ENCODE data around the gene GATB.
"Not testable (repeated sequence)": the region's sequence is repeated elsewhere in the genome, so short reads cannot be mapped to it uniquely, and the experiment has no call there.

The GATB gene

GRCh38 chr4:151736361-151736760, 24.4 kb downstream of the GATB start:
- peaks cover 10% of the 10 kb centered on the region for H3K9me3 ChIP-seq
- no peak overlapping the region for H3K4me3 ChIP-seq
- no peaks in the 10 kb centered on the region for H3K27me3 ChIP-seq (ENCODE audit: low read depth)
- DNase-seq (ENCODE audit: low spot score in 2 of 2), result no peak
- H3K36me3 ChIP-seq (replicated peaks), result no peaks in the 10 kb centered on the region; the same call in 1 of the 2 replicates
- H3K4me1 ChIP-seq, result no peaks in the 10 kb centered on the region
- in situ Hi-C loops (cut with MboI; ENCODE audit: low sequenced_read_pairs), result no loop called here

- in situ Hi-C loops (cut with MboI; ENCODE audit: low sequenced_read_pairs); H3K9me3 ChIP-seq: not testable (repeated sequence)
These were observed 29.1 kb downstream of the GATB start for GRCh38 chr4:151731670-151732069.

GRCh38 chr4:151729731-151730559, 30.9 kb downstream of the GATB start:
- Histone ChIP-seq H3K36me3 (replicated peaks) (no peaks in the 10 kb centered on the region), H3K27me3 (ENCODE audit: low read depth) (no peaks in the 10 kb centered on the region), H3K4me1 (no peaks in the 10 kb centered on the region), H3K9me3 (no peaks in the 10 kb centered on the region), H3K4me3 (no peak overlapping the region)
- DNase-seq (ENCODE audit: low spot score in 2 of 2), result peak in 1 of 2 experiments; percentile 20
- in situ Hi-C loops (cut with MboI; ENCODE audit: low sequenced_read_pairs), result no loop called here

More at GRCh38 chr4:151731670-151732069, 29.1 kb downstream of the GATB start:
- not testable (repeated sequence) for DNase-seq (ENCODE audit: low spot score in 2 of 2); H3K4me3 ChIP-seq; H3K27me3 ChIP-seq (ENCODE audit: low read depth); H3K36me3 ChIP-seq (replicated peaks); H3K4me1 ChIP-seq

DNA sequence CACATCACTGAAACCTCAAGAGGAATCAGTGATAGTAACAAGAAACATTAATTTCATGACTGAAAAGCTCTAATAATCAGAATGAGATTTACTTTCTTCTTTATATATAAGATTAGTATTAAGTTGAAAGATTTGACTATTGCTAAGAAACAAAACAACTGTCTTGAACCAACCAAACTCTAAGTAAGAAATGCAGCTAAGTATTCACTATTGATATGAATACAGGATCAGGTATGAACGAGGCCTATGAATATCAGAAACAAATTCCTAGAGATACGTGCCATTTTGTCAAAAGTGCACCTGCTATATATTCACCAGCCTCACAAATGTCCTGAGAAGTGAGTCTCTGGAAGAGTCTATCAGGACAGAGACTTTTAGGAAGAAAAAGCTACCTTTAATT, 32.1 kb downstream of the GATB start:
- Histone ChIP-seq H3K4me1 (no peaks in the 10 kb centered on the region), H3K27me3 (ENCODE audit: low read depth) (no peaks in the 10 kb centered on the region), H3K9me3 (no peaks in the 10 kb centered on the region), H3K36me3 (replicated peaks) (no peaks in the 10 kb centered on the region), H3K4me3 (no peak overlapping the region)
- DNase-seq (ENCODE audit: low spot score in 2 of 2), result no peak
- in situ Hi-C loops (cut with MboI; ENCODE audit: low sequenced_read_pairs), result no loop called here

GRCh38 chr4:151728006-151728405, 32.8 kb downstream of the GATB start:
- in situ Hi-C loops (cut with MboI; ENCODE audit: low sequenced_read_pairs), result no loop called here
- H3K9me3 ChIP-seq, result no peaks in the 10 kb centered on the region
- no peaks in the 10 kb centered on the region for H3K36me3 ChIP-seq (replicated peaks)
- DNase-seq (ENCODE audit: low spot score in 2 of 2), result no peak
- no peak overlapping the region for H3K4me3 ChIP-seq
- no peaks in the 10 kb centered on the region for H3K4me1 ChIP-seq
- H3K27me3 ChIP-seq (ENCODE audit: low read depth), result no peaks in the 10 kb centered on the region

- H3K36me3 ChIP-seq (replicated peaks), result no peaks in the 10 kb centered on the region
- H3K27me3 ChIP-seq (ENCODE audit: low read depth), result no peaks in the 10 kb centered on the region
- in situ Hi-C loops (cut with MboI; ENCODE audit: low sequenced_read_pairs), result no loop called here
- H3K4me1 ChIP-seq, result no peaks in the 10 kb centered on the region
- no peak for DNase-seq (ENCODE audit: low spot score in 2 of 2)
- no peaks in the 10 kb centered on the region for H3K9me3 ChIP-seq
- H3K4me3 ChIP-seq, result no peak overlapping the region
These were observed 33.4 kb downstream of the GATB start for GRCh38 chr4:151727365-151727764.

- no peak overlapping the region for H3K4me3 ChIP-seq
- H3K27me3 ChIP-seq (ENCODE audit: low read depth), result no peaks in the 10 kb centered on the region
- H3K4me1 ChIP-seq, result no peaks in the 10 kb centered on the region
- H3K9me3 ChIP-seq, result no peaks in the 10 kb centered on the region
- no peak for DNase-seq (ENCODE audit: low spot score in 2 of 2)
- no peaks in the 10 kb centered on the region for H3K36me3 ChIP-seq (replicated peaks)
- in situ Hi-C loops (cut with MboI; ENCODE audit: low sequenced_read_pairs), result no loop called here
These were observed 35.7 kb downstream of the GATB start for GRCh38 chr4:151725087-151725486.

DNA sequence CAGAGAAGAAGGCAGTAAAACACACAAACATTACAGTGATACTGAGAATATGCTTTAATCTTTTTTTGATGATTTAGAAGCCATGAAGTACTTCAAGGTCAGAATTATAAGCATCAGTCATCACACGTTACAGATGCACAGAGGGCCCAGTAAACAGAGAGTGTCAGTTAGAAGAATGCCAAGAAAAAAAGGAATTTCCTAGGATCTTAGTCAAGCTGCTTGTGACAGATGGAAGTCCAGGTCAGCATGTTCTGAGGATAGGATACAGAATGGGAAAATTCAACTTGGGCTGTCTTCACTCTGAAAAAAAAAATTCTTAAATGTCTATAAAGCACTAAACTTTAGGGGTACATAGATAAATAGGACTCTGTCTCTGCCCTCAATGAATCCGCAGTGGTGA, 38.9 kb downstream of the GATB start:
- H3K36me3 ChIP-seq (replicated peaks), result no peaks in the 10 kb centered on the region
- no peak overlapping the region for H3K4me3 ChIP-seq
- in situ Hi-C loops (cut with MboI; ENCODE audit: low sequenced_read_pairs), result no loop called here
- H3K9me3 ChIP-seq, result no peaks in the 10 kb centered on the region
- H3K4me1 ChIP-seq, result no peaks in the 10 kb centered on the region
- DNase-seq (ENCODE audit: low spot score in 2 of 2), result no peak
- no peaks in the 10 kb centered on the region for H3K27me3 ChIP-seq (ENCODE audit: low read depth)

- Histone ChIP-seq H3K4me1 (no peaks in the 10 kb centered on the region), H3K9me3 (no peaks in the 10 kb centered on the region), H3K27me3 (ENCODE audit: low read depth) (no peaks in the 10 kb centered on the region), H3K4me3 (no peak overlapping the region), H3K36me3 (replicated peaks) (no peaks in the 10 kb centered on the region)
- DNase-seq (ENCODE audit: low spot score in 2 of 2), result no peak
- in situ Hi-C loops (cut with MboI; ENCODE audit: low sequenced_read_pairs), result no loop called here
These were observed 39.3 kb downstream of the GATB start for GRCh38 chr4:151721466-151721865.

- Histone ChIP-seq H3K4me1 (no peaks in the 10 kb centered on the region), H3K9me3 (no peaks in the 10 kb centered on the region), H3K4me3 (no peak overlapping the region), H3K36me3 (replicated peaks) (0 out of 2 replicates have a peak, but pooled peaks cover 2% of the 10 kb centered on the region), H3K27me3 (ENCODE audit: low read depth) (no peaks in the 10 kb centered on the region)
- no peak for DNase-seq (ENCODE audit: low spot score in 2 of 2)
- in situ Hi-C loops (cut with MboI; ENCODE audit: low sequenced_read_pairs), result no loop called here
These were observed 40.9 kb downstream of the GATB start for GRCh38 chr4:151719956-151720334.

DNA sequence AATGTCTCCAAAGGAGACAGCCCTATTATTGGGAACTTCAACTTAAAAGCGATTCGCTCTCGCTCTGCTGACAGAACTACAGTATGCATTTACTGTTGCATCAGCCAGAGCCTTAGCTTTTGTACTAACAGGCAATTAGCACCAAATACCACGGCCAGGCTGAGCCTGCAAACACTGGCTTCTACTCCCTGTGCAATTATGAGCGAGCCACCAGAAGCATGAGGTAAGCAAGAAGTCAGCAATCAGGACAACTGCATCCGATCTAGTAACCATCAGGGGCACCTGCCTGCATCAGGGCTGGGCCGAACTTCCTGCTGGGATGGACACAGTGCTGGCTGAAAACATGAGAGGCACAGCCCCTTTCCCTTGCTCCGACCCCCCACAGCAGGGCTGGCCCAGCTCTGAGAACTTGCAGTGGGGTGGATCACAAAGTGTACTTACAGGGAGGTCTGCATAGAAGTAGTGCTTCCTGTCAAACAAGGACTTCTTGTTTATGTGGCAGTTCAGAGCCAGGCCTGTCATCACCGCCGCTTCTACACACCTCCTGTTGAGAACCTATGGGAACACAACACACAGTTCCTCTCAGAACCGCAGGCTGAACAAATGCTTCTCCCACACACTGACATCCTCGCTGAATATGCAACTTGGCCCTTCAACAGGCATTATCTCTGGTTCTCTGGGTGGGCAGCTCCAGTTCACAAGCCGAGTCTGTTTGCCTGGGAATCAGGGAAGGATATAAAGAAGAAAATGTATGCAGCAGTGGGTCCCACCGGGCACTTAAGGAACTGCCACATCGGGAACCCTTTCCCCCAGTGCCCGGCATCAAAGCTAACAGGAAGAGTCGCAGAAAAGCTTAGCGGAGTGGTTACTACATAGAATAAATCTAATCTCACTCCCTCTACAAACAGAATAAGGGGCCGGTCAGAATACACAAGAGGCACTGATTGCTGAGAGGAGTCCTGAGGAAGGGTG, 41.5 kb downstream of the GATB start:
- H3K4me1 ChIP-seq, result no peaks in the 10 kb centered on the region
- no peak for DNase-seq (ENCODE audit: low spot score in 2 of 2)
- in situ Hi-C loops (cut with MboI; ENCODE audit: low sequenced_read_pairs), result no loop called here
- H3K9me3 ChIP-seq, result no peaks in the 10 kb centered on the region
- H3K36me3 ChIP-seq (replicated peaks), result peaks cover 2% of the 10 kb centered on the region; the same call in 1 of the 2 replicates
- no peaks in the 10 kb centered on the region for H3K27me3 ChIP-seq (ENCODE audit: low read depth)
- no peak overlapping the region for H3K4me3 ChIP-seq

- no peaks in the 10 kb centered on the region for H3K4me1 ChIP-seq
These were observed 42.7 kb downstream of the GATB start for GRCh38 chr4:151717909-151718628.

DNA sequence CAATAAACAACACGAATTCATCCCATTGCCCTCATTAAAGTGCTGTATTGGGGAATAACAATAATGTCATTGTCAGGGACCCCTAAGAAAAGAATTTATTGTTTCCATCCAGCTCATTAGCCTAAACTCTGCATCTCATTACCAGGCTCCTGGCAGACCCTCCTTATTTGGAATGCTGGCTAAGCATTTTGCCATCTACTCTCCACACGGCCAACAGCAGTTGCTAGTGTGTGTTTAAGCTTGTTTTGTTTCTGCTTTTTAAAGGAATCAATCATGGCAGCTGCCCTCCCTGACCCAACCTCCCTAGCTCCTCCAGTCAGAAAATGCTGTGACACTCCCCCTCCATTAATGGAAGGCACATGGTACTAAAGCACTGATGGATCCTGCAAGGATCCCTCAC, 43.5 kb downstream of the GATB start:
- no peaks in the 10 kb centered on the region for H3K27me3 ChIP-seq (ENCODE audit: low read depth)
- peaks cover 2% of the 10 kb centered on the region; the same call in 1 of the 2 replicates for H3K36me3 ChIP-seq (replicated peaks)
- H3K4me1 ChIP-seq, result no peaks in the 10 kb centered on the region
- H3K4me3 ChIP-seq, result no peak overlapping the region
- no peak for DNase-seq (ENCODE audit: low spot score in 2 of 2)
- H3K9me3 ChIP-seq, result no peaks in the 10 kb centered on the region
- in situ Hi-C loops (cut with MboI; ENCODE audit: low sequenced_read_pairs), result no loop called here

More at GRCh38 chr4:151717909-151718628, 42.7 kb downstream of the GATB start:
- Histone ChIP-seq H3K4me3 (no peak overlapping the region), H3K36me3 (replicated peaks) (peaks cover 2% of the 10 kb centered on the region; the same call in 1 of the 2 replicates), H3K9me3 (no peaks in the 10 kb centered on the region), H3K27me3 (ENCODE audit: low read depth) (no peaks in the 10 kb centered on the region)
- no peak for DNase-seq (ENCODE audit: low spot score in 2 of 2)
- in situ Hi-C loops (cut with MboI; ENCODE audit: low sequenced_read_pairs), result no loop called here
